Astrocyte of the hippocampus (primary cell): ENCODE results near the gene MUC22.
"Not testable (repeated sequence)": the region's sequence is repeated elsewhere in the genome, so short reads cannot be mapped to it uniquely, and the experiment has no call there.

Experiments
- DNase-seq: peaks from one replicate; pipeline ENCODE4 v3.0.0; 2011; ENCODE audit warnings: low read depth, low spot score

Gene MUC22

GRCh38 chr6:31037169-31037568, 26.9 kb downstream of the MUC22 start:
- no peak for DNase-seq

DNA sequence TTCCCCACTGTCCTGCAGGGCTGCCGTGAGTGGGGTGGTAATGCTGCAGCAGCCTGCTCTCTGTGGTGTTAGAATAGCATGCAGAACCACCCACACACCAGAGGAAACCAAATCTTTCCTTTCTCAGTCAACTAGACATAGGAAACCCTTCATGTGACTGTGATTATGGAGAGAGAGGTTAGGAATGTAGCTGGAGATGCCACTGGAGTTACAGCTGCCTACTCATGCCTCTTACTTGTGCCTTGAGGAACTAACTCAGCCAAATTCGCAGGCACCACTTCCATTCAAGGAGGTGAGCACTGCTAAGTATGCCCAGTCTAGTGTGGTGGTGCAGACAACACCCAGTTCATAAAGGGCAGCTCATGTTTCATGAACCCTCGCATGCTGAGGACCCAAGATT, 27.4 kb downstream of the MUC22 start:
- peak; percentile 55 for DNase-seq

DNA sequence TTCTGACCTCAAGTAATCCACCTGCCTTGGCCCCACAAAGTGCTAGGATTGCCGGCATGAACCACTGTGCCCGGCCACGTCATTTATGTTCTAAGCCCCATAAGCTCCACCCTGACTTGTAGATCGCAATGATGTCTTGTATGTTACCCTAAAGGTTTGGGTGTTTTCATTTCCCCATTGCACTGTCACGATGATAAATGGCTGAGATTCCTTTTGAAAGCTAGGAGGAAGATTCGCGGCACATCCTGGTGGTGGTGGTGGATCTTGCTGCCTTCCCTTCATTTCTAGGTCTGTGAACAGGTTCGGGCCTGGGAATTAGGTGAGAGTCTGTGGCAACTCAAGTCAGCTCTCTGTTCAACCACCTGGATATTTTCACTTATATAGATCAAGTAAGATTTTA, 28.3 kb downstream of the MUC22 start:
- DNase-seq: no peak

- no peak for DNase-seq
Measured at GRCh38 chr6:31040801-31041200, 30.5 kb downstream of the MUC22 start.

GRCh38 chr6:31041372-31041974, 31.2 kb downstream of the MUC22 start:
- no peak for DNase-seq

GRCh38 chr6:31042806-31043205, 32.5 kb downstream of the MUC22 start:
- DNase-seq: peak; percentile 59

GRCh38 chr6:31048099-31048498, 37.8 kb downstream of the MUC22 start:
- no peak for DNase-seq

- DNase-seq: no peak
Measured at GRCh38 chr6:31049518-31049917, 39.2 kb downstream of the MUC22 start.

GRCh38 chr6:31053187-31053586, 42.9 kb downstream of the MUC22 start:
- DNase-seq: not testable (repeated sequence)

- peak; percentile 41 for DNase-seq
Measured at GRCh38 chr6:31053873-31054272, 43.6 kb downstream of the MUC22 start.

DNA sequence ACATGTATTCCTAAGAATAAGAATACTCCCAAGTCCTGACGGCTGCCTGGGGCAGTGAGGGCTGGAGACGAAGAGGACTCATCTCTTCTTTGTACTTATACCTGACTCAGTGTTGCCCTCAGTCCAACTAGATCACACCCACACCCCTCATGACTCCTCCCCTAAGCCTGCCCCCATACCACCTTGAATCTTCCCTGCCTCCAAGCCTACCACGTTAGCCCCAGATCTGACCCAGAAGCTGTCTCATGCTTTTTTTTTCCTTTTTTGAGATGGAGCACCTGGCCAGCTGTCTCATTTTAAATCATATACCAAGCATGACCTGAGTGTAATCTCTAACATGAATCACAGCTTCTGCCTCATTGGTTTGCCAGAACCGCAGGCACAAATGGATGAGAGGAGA, 45.2 kb downstream of the MUC22 start:
- DNase-seq: no peak

DNA sequence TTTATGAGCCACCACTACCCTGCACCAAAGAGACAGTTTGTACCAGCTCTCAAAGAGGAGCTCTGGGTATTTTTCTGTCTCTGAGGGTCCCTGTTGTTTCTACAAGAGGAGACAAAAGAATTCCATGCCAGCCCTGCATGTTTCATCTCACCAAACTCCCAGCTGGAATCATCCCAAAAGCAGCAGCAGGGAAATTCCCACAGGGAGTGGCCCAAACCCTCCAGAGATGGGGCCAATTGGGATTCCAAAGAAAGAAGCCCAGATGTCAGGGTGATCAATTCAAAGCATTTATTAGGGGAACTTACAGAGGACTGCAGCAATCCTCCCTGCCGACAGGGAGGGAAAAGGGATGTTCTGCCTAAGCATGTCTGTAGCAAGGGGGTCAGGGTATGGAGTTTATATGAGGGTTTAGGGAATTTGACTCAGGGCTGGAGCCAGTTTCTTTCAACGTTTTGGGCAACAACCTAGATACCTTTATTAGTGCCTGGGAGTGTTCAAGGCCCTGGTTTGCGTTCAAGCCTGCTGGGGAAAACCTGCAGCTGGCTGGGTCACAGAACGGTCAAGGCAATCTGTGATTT, 47.2 kb downstream of the MUC22 start:
- DNase-seq: peak; percentile 86

DNA sequence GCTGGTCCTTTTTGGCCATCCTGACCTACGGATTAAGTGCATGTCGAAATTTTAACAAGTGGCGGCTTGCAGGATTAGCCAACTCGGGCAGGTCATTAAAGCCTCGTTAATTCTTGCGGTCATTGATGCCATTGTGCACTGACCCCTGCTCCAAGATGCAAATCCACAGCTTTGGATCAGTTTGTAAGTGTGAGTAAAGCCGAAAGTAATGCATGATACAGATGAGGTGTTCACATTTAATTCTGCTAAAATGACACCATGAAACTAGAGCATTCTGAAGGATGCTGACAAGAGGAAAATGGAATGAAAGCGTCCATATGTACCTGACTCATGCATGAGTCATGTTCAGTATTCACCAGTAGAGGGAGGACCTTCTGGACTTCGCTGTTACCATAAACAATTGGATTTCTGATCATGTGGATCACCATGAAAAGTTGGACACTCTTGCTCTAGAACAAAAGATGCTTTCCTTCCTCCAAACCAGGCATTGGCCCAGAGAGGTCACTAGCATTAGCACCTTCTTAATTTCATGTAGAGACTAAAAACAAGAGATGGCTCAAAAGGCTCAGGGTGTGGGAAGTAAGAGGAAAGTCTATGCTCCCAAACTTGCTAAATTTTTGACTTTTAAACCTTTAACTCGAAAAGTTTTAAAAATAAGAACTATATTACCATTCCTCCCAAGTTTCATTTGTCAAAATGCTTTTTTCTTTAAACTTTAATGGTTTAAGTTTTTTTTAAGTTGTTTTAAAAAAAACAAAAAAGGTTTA, 48.0 kb downstream of the MUC22 start:
- DNase-seq: peak; percentile 87

GRCh38 chr6:31060145-31060544, 49.9 kb downstream of the MUC22 start:
- DNase-seq: no peak

DNA sequence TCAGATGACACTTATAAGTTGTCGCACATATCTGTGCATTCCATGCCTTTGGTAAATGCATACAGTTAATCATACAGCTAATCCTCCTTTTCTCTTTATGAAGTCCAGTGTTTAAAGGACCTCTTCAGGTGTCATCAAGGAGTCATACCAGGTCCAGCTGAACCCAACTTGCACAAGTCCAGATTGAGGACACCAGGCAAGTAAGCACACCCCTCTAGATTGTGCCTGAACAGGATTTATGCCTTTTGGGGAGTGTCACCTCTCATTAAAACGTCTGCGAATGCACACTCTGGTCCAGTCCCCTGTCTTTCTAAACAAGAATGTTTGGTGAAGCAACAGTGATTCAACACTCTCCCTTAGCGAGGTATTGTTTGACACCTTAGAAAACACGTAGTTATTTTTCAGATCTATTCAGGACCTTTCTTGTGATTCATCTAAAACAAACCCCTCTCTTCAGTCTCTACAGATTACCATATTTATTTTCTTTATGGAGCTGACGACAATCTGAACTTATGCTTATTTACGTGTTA, 53.7 kb downstream of the MUC22 start:
- DNase-seq: no peak

DNA sequence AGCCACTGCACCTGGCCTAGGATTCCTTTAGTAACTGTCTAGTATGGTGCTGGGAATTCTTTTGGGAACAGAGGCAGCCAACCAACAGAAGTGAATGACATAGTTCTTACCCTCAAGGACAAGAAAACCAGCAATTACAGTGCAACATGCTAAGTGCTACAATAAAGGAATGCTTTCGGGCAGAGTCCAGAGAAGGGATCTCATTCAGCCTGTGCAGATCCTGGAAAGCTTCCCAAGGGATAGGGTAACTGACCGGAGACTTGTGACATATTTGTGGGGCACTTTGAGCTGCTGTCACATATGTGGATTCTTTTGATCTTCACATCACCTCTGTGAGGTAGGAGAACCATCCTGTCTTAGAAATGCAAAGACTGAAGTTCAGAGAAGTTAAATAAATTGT, 55.3 kb downstream of the MUC22 start:
- peak; percentile 82 for DNase-seq

DNA sequence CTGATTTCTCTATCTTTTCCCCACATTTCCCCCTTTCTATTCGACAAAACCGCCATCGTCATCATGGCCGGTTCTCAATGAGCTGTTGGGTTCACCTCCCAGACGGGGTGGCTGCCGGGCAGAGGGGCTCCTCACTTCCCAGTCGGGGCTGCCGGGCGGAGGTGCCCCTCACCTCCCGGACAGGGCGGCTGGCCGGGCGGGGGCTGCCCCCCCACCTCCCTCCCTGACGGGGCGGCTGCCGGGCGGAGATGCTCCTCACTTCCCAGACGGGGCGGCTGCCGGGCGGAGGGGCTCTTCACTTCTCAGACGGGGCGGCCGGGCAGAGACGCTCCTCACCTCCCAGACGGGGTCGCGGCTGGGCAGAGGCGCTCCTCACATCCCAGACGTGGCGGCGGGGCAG, 56.8 kb downstream of the MUC22 start:
- DNase-seq: not testable (repeated sequence)

DNA sequence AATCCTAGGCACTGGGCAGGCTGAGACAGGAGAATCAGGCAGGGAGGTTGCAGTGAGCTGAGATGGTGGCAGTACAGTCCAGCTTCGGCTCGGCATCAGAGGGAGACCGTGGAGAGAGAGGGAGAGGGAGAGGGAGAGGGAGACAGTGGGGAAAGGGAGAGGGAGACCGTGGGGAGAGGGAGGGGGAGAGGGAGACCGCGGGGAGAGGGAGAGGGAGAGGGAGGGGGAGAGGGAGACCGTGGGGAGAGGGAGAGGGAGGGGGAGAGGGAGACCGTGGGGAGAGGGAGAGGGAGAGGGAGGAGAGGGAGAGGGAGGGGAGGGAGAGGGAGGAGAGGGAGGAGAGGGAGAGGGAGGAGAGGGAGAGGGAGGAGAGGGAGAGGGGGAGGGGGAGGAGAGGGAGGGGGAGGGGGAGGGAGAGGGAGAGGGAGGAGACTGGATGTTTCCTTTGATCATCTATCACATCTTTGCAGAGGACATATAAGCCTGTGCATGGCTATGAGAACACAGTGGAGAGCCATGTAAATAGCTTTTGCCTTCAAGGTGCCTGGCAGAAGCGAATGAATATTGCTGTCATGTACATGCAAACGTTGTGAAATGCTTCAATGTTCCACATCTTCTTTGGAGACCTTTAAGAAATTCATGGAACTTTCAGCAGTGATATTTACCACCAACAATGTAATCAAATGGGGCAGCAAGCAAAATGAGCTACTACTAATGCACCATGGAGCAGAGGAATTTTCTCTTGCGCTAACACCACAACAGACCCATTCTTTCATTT, 57.8 kb downstream of the MUC22 start:
- not testable (repeated sequence) for DNase-seq

- DNase-seq: peak; percentile 88
Measured at GRCh38 chr6:31068669-31069340, 58.5 kb downstream of the MUC22 start.

DNA sequence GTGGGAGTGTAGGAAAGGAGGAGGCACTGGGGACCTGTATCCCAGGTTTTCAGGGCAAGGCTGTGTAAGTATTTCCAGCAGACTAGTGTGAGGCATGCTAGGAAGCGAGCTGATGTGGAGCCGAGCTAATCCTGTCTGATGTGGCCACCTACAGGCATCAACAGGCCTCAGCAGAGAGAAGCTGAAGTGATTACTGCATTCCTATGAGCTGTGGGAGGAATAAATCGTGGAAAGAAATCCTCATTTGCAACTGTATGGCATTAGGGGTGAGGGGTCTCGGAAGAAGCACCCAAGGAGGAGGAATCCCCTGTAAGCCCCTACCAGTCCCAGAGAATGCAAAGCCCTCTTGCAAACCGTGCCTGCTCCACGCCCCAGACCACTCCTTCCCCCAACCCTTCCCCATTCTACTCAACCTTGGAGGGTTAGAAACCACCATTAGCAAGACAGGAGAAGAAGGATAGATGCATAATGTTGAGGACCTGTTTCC, 60.5 kb downstream of the MUC22 start:
- DNase-seq: peak; percentile 90

DNA sequence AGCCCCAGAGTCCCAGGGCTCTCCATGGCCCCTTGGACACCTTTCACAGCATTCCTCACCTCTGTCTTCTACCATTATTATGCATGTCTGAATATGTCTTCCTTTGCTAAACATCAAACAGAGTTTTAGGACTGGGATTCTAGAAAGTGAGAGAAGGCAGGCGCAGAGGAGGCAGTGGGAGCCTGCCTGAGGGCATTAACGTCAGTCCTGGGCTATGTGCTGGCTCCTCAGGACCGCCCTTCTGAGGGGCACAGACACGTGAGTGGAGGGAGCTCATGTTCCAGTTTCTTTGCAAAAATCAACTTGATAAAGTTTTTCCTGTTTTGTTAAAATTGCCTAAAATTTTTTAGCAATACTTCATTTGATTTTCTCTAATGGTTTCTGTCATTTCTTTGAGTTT, 64.1 kb downstream of the MUC22 start:
- DNase-seq: no peak
